Activated CD4-positive, alpha-beta T cell treated with anti-CD3 and anti-CD28 coated beads, Interleukin-2, amount 50 U/mL, for 24 hours (primary cell): Measurements from ENCODE around the gene HCLS1.
"Not testable (repeated sequence)": the region's sequence is repeated elsewhere in the genome, so short reads cannot be mapped to it uniquely, and the experiment has no call there.

Experiments used
- DNase-seq, 2 donors: peaks; one replicate each; pipeline ENCODE4 v3.0.0-alpha.2; 2020; ENCODE audit warnings: low read depth in 1 of 2, low spot score in 1 of 2

HCLS1 gene

GRCh38 chr3:121599900-121600299, 60.8 kb downstream of the HCLS1 start:
- not testable (repeated sequence) for DNase-seq

DNA sequence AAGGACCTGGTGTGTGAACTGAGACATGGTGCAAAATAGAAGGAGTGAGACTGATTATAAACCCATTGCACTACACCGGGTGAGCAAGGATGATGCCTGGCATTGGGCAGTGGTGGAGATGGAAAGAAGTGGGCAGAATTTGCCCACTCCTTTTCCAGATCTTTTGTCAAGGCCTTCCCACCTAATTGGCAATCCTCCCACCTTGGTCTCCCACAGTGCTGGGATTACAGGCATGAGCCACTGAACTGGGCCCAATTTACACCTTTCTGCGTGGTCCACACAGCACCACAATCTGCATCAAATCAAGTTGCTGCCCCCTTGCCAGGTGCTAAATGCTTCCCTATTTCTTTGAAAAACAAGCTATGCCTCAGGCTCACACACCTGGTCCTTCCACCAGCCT, 62.1 kb downstream of the HCLS1 start:
- no peak for DNase-seq

- no peak for DNase-seq
Observed at GRCh38 chr3:121595765-121596406, 64.8 kb downstream of the HCLS1 start.

GRCh38 chr3:121594850-121595249, 65.9 kb downstream of the HCLS1 start:
- DNase-seq = no peak

- DNase-seq = not testable (repeated sequence)
Observed at GRCh38 chr3:121593806-121594205, 66.9 kb downstream of the HCLS1 start.

DNA sequence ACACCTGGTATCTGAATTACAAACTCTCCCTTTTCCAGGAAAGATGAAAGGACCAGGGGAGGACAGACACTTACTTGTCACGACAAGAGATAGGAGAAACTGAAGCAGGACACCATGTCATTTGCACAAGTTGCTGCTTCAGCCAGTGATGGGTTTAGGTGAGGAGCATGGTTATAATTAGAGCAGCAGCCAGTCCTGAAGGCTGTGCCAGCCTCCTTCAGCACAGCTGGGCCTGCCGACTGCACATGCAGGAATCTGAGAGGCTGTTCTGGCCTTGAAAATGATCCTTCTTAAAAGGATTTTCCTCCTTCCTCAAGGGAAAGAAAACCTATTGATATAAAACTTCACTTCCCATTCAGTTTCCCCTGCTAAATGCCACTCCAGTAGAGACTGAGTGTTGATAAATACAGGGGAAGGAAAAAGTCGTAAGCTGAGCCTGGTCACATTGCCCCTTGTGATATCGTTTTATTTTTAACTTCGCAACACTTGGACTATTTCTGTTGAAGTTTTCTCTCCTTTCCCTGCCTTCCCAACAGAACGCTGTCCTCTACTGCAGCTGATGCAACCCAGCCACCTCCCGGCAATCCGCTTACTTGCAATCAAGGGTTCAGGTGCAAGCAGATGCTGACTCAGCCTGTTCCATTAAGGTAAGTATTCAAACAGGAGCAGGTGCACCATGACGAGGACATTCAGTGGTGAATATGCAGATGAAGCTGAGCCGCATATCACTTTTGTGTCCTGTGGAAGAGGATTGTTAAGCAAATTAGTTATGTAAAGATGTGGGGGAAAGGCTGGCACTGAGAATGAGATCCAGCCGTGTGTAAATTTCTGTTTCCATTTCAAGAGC, 67.6 kb downstream of the HCLS1 start, which contains the start of gene FBXO40:
TSS of gene FBXO40 (plus strand) at position 524 of the 847 bp plus-strand sequence. CDS start 27,197 bp downstream, outside the sequence.
- DNase-seq = no peak

- DNase-seq = no peak
Observed at GRCh38 chr3:121584418-121584817, 76.3 kb downstream of the HCLS1 start.

DNA sequence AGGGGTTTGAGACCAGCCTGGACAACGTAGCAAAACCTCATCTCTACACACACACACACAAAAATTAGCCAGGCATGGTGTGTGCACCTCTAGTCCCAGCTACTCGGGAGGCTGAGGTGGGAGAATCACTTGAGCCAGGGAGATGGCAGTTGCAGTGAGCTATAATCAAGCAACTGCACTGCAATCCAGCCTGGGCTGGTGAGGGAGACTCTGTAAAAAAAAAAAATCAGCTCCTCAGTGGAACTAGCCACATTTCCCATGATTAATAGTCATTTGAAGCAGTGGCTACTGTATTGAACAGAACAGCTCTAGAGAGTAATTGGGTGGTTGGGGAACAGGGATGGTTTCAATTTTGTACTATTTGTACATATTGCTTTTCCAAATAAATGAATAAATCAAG, 79.0 kb downstream of the HCLS1 start:
- no peak for DNase-seq
